ENCODE measurements around the gene ST6GAL2.

Gene ST6GAL2

GRCh38 chr2:106828119-106828518 lies 57.8 kb downstream of the ST6GAL2 start:
- DNase-seq (ENCODE audit: low spot score), result no peak

- no peak for DNase-seq (ENCODE audit: low spot score)
These were observed 58.8 kb downstream of the ST6GAL2 start for GRCh38 chr2:106827158-106827557.

GRCh38 chr2:106825161-106825560 lies 60.8 kb downstream of the ST6GAL2 start:
- no peak for DNase-seq (ENCODE audit: low spot score)

DNA sequence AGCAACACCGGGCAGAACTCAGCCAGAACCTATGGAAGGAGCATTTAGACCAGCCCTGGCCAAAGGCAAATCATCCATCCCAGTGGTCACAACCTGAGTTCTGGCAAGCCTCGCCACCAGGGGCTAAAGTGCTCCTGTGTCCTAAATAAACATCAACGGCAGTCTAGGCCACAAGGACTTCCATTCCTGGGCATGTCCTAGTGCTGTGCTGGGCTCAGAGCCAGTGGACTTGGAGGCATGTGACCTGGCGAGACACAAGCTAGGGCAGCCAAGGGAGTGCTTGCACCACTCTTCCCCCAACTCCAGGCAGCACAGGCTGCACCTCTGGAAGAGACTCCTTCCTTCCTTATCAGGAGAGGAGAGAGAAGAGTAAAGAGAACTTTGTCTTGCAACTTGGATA lies 69.0 kb downstream of the ST6GAL2 start:
- no peak for DNase-seq (ENCODE audit: low spot score)

DNA sequence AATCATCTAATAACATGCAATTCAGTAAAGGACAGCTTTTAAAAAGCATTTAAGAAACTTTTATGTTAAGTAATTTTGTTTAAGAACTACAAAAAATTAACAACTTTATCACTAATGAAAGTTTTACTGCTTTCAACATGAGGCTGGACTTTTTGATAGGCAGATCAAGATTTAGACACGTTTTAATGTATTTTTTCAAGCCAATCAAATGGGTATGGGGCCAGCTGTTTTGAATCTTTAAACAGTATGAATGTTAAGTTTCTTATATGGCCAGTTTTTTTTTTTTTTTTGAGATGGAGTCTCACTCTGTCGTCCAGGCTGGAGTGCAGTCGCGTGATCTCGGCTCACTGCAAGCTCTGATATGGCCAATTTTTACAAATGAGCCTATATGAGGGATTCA lies 73.1 kb downstream of the ST6GAL2 start:
- no peak for DNase-seq (ENCODE audit: low spot score)

GRCh38 chr2:106812383-106812782 lies 73.6 kb downstream of the ST6GAL2 start:
- DNase-seq (ENCODE audit: low spot score), result no peak

- DNase-seq (ENCODE audit: low spot score), result no peak
These were observed 80.3 kb downstream of the ST6GAL2 start for GRCh38 chr2:106805716-106806115.

- no peak for DNase-seq (ENCODE audit: low spot score)
These were observed 81.8 kb downstream of the ST6GAL2 start for GRCh38 chr2:106804161-106804560.

GRCh38 chr2:106800976-106801655 lies 84.9 kb downstream of the ST6GAL2 start:
- no peak for DNase-seq (ENCODE audit: low spot score)

- DNase-seq (ENCODE audit: low spot score), result no peak
These were observed 85.8 kb downstream of the ST6GAL2 start for GRCh38 chr2:106800180-106800579.

- DNase-seq (ENCODE audit: low spot score), result no peak
These were observed 87.0 kb downstream of the ST6GAL2 start for GRCh38 chr2:106798826-106799552.

GRCh38 chr2:106797494-106797893 lies 88.5 kb downstream of the ST6GAL2 start:
- no peak for DNase-seq (ENCODE audit: low spot score)

DNA sequence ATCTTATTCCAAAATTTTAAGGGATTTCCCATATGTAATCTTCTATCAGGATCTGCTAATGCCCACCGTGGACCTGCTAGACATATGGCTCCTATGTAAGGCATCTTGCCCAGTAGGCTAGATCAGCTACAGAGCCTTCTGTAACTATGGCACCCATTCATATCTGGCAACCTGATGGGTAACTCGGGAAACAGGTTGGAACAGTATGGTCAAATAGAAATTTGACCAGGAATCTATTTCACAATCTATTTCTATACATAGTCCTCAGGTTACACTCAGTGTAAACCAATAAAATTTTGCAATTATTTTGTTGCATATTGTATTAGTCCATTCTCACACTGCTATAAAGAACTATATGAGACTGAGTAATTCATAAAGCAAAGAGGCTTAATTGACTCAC lies 93.3 kb downstream of the ST6GAL2 start:
- no peak for DNase-seq (ENCODE audit: low spot score)

GRCh38 chr2:106789185-106789584 lies 96.8 kb downstream of the ST6GAL2 start:
- DNase-seq (ENCODE audit: low spot score), result no peak

DNA sequence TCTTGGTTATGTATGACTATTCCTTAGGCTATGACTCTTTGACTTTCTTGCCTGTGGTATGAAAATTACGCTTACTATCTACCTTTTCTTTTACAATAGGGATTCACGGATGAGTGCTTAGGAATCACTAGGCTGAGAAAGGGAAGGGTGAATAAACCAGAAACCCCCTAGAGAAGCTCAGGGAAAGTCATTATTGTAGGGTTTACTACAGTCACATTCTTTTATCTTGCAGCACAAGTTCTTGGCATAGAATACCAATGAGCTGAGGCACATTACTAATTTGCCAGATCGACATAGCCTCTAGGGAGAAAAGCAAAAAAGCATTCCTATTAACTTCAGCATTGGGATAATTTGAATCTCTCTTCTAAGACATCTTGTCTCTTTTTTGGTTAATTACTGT lies 103.3 kb downstream of the ST6GAL2 start:
- no peak for DNase-seq (ENCODE audit: low spot score)

DNA sequence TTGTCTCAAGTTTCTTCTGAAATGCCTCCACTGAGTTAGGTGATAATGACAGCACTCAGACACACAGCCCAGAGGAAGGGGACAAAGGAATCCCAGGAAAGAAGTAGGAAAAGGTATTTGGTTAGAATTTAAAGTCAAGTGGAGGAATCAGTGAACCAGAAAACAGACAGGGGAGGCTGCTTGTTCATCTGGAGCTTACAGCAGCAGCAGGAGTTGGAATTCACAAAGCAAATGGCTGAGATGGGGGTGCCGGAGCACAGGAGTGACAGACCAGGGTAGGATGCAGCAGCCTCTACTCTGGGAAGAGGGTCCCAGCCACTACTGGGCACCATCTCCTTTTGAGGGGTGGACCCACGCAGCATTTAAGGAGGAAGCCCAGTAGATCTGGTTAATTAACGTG lies 104.8 kb downstream of the ST6GAL2 start:
- DNase-seq (ENCODE audit: low spot score), result no peak

- DNase-seq (ENCODE audit: low spot score), result no peak
These were observed 114.2 kb downstream of the ST6GAL2 start for GRCh38 chr2:106771811-106772210.

- no peak for DNase-seq (ENCODE audit: low spot score)
These were observed 115.0 kb downstream of the ST6GAL2 start for GRCh38 chr2:106770986-106771385.

GRCh38 chr2:106764614-106765013 lies 121.4 kb downstream of the ST6GAL2 start:
- DNase-seq (ENCODE audit: low spot score), result no peak

DNA sequence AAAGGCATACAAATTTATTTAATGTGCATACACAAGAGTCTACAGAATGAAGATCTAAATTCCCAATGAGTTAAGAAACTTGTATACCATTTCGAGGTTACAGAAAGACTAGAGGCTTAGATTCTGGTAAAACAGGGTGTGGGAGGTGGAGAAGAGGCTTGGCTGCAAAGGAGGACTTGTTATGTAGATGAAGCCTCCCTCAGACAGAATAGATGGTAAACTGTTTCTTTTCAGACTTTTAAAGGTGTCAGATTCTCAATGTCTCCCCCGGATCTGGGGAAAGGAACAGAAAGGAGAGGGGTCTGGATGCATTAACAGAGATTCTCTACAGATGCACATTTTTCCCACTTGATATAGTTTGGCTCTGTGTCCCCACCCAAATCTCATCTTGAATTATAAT lies 126.0 kb downstream of the ST6GAL2 start:
- DNase-seq (ENCODE audit: low spot score), result no peak

DNA sequence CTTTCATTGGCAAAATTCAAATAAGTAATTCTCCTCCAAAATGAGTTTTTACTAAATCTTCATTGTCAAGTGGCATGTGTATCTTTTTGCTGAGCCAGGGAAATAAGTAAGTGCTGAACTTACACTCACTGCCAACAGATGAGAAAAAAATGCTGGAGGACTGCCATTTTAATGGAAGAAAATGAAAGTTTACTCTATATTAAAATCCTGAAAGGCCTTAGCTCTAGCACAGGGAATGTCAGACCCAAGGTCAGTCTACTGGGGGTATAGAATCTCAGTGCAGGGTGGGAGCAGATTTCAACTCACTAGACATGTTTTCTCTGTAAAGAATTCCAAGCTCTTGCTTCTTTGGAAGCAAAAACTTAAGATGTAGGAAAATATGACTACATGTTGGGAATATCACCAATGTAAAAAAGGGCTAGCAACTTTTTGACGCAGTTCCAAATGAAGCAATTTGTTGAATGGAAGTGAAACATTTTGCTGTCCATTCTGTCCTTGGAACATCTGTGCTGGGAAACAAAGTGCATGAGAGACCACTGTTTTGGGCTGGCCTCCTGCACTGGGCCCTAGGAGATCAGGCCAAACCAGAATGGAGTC lies 127.0 kb downstream of the ST6GAL2 start:
- DNase-seq (ENCODE audit: low spot score), result no peak

All from LoVo (cell line).